Measurements from ENCODE around the gene KCTD4. TPM values are rescaled to one million over a fixed set of nuclear protein-coding genes. Genes with fewer than 3 reads are reported as not detected.
A peak's percentile ranks its signal among the peaks of the same experiment; 100 is the strongest.

The KCTD4 gene
- total and polyA plus RNA-seq, 2 donors (not counting 3 experiments of a cell fraction or from before 2014, with no cell fraction given): not detected

DNA sequence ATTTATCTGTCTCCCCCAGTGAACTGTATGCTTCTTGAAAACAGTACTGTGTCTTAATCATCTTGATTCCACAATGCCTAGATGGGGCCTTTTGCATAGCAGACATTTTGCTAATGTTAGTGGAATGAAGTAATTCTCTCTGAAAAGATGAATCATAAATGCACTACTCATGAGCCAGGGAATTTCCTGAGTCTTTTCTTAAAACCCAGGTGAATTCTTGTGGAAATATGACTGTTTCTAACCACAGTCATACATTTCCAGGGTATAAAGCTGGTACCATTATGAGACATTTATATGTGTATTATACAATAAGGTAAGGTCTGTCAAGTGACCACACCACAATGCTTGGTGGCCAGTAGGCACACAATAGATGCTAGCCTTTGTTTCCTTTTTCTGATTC, 5.5 kb upstream of the KCTD4 start:
- TF ChIP-seq, protein P1, sequence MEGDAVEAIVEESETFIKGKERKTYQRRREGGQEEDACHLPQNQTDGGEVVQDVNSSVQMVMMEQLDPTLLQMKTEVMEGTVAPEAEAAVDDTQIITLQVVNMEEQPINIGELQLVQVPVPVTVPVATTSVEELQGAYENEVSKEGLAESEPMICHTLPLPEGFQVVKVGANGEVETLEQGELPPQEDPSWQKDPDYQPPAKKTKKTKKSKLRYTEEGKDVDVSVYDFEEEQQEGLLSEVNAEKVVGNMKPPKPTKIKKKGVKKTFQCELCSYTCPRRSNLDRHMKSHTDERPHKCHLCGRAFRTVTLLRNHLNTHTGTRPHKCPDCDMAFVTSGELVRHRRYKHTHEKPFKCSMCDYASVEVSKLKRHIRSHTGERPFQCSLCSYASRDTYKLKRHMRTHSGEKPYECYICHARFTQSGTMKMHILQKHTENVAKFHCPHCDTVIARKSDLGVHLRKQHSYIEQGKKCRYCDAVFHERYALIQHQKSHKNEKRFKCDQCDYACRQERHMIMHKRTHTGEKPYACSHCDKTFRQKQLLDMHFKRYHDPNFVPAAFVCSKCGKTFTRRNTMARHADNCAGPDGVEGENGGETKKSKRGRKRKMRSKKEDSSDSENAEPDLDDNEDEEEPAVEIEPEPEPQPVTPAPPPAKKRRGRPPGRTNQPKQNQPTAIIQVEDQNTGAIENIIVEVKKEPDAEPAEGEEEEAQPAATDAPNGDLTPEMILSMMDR (IDR thresholded peaks at IDR 0.05; ENCODE audit: extremely low read depth in 1 of 2, insufficient read depth in 1 of 2, low read depth in 1 of 2, low read length in 2 of 2): no peak
- peak; percentile 90 for TF ChIP-seq FOS (IDR thresholded peaks at IDR 0.05; ENCODE audit: borderline replicate concordance, insufficient read depth, low read length)
- TF ChIP-seq, protein P2, sequence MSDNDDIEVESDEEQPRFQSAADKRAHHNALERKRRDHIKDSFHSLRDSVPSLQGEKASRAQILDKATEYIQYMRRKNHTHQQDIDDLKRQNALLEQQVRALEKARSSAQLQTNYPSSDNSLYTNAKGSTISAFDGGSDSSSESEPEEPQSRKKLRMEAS (IDR thresholded peaks at IDR 0.05; ENCODE audit: insufficient read depth, insufficient read length): no peak
- TF ChIP-seq JUN (IDR thresholded peaks at IDR 0.05; ENCODE audit: borderline replicate concordance, insufficient read depth, insufficient read length, low read depth): peak; percentile 89
- Histone ChIP-seq H4K20me1 (replicated peaks; ENCODE audit: control insufficient read depth, extremely low read depth, insufficient read depth, low read length) (no peaks in the 10 kb centered on the region), H3K27ac (ENCODE audit: insufficient read depth, low read depth, low read length) (peak overlapping the region; percentile 88), H3K9ac (replicated peaks; ENCODE audit: extremely low read depth, insufficient read depth, low read length) (peak overlapping the region; percentile 56), H3K4me3 (replicated peaks in 1 of 3; ENCODE audit: insufficient read depth in 1 of 3, low read depth in 1 of 3, low read length in 3 of 3) (no peak overlapping the region), H3K79me2 (ENCODE audit: control insufficient read depth, insufficient read depth, low read length) (no peaks in the 10 kb centered on the region), H3K36me3 (ENCODE audit: control insufficient read depth in 2 of 2, extremely low read depth in 1 of 2, insufficient read depth in 2 of 2, low read length in 2 of 2) (no peaks in the 10 kb centered on the region), H3K9me3 (replicated peaks; ENCODE audit: control insufficient read depth, insufficient read depth, low read length) (no peaks in the 10 kb centered on the region), H3K4me1 (ENCODE audit: control insufficient read depth, extremely low read depth, insufficient read depth, low read length) (peaks cover 23% of the 10 kb centered on the region), H3K4me2 (ENCODE audit: insufficient read depth, low read length) (peak overlapping the region; percentile 72), H3K27me3 (ENCODE audit: control insufficient read depth in 2 of 2, insufficient read depth in 2 of 2, low read length in 2 of 2) (no peaks in the 10 kb centered on the region), H3K9me1 (replicated peaks; ENCODE audit: control insufficient read depth, extremely low read depth, insufficient read depth, low read length) (no peaks in the 10 kb centered on the region), H2AFZ (ENCODE audit: low read depth, low read length) (no peak overlapping the region)
- dilution Hi-C loops (cut with MboI; ENCODE audit: extremely low pct_ligation_motif_present, low sequenced_read_pairs): no loop called here
- POLR2A ChIA-PET: no interaction called here
- no TSS peak for BruUV-seq (replicated peaks)
- intact Hi-C loops (cut with micrococcal nuclease): loop anchor here (5.0 kb wide), 1 partner anchor 84 kb away; the partner anchor contains the start of gene GTF2F2
- DNase-seq (ENCODE audit: low read depth, low spot score) (peak; percentile 84), FAIRE-seq (peak; percentile 79)
- CTCF ChIA-PET: interaction anchor here (1.0 to 2.6 kb wide), 5 partner anchors 13 to 160 kb away, joined by 3 to 7 read pairs (median 3); no protein-coding TSS in a partner anchor

DNA sequence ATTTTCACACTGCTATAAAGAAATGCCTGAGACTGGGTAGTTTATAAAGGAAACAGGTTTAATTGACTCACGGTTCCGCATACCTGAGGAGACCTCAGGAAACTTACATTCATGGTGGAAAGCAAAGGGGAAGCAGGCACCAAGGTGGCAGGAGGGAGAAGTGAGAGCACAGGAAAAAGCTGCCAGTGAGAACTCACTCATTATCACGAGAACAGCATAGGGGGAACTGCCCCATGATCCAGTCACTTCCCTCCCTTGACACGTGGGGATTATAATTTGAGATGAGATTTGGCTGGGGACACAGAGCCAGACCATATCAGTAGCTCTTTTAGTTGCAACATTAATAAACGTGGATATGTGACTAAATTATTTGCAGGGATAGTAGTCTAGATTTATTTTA, 4.3 kb upstream of the KCTD4 start:
- no peak overlapping the region for H3K9ac ChIP-seq (replicated peaks; ENCODE audit: extremely low read depth, insufficient read depth, low read length)
- no TSS peak for BruUV-seq (replicated peaks)
- CTCF ChIA-PET: interaction anchor here (0.9 to 1.4 kb wide), 4 partner anchors 12 to 158 kb away, joined by 3 to 4 read pairs (median 3); no protein-coding TSS in a partner anchor
- no peak overlapping the region for H2AFZ ChIP-seq (ENCODE audit: low read depth, low read length)
- no peaks in the 10 kb centered on the region for H3K36me3 ChIP-seq (ENCODE audit: control insufficient read depth in 2 of 2, extremely low read depth in 1 of 2, insufficient read depth in 2 of 2, low read length in 2 of 2)
- H3K27ac ChIP-seq (ENCODE audit: insufficient read depth, low read depth, low read length): no peak overlapping the region
- H3K4me1 ChIP-seq (ENCODE audit: control insufficient read depth, extremely low read depth, insufficient read depth, low read length): peaks cover 30% of the 10 kb centered on the region
- H3K9me3 ChIP-seq (replicated peaks; ENCODE audit: control insufficient read depth, insufficient read depth, low read length): no peaks in the 10 kb centered on the region
- dilution Hi-C loops (cut with MboI; ENCODE audit: extremely low pct_ligation_motif_present, low sequenced_read_pairs): no loop called here
- DNase-seq (ENCODE audit: low read depth, low spot score) (peak; percentile 9), FAIRE-seq (no peak)
- H3K79me2 ChIP-seq (ENCODE audit: control insufficient read depth, insufficient read depth, low read length): no peaks in the 10 kb centered on the region
- H3K4me2 ChIP-seq (ENCODE audit: insufficient read depth, low read length): no peak overlapping the region
- no peaks in the 10 kb centered on the region for H3K27me3 ChIP-seq (ENCODE audit: control insufficient read depth in 2 of 2, insufficient read depth in 2 of 2, low read length in 2 of 2)
- intact Hi-C loops (cut with micrococcal nuclease): loop anchor here (5.0 kb wide), 1 partner anchor 83 kb away; the partner anchor contains the start of gene GTF2F2
- POLR2A ChIA-PET: no interaction called here
- no peak overlapping the region for H3K4me3 ChIP-seq (replicated peaks in 1 of 3; ENCODE audit: insufficient read depth in 1 of 3, low read depth in 1 of 3, low read length in 3 of 3)
- no peaks in the 10 kb centered on the region for H3K9me1 ChIP-seq (replicated peaks; ENCODE audit: control insufficient read depth, extremely low read depth, insufficient read depth, low read length)
- TF ChIP-seq POLR2AphosphoS5 (IDR thresholded peaks at IDR 0.05; ENCODE audit: insufficient read depth, low read depth, low read length): no peak
- TF ChIP-seq EZH2 (IDR thresholded peaks at IDR 0.05; ENCODE audit: borderline replicate concordance, low read depth, low read length, severe bottlenecking): no peak
- no peak for TF ChIP-seq FOS (IDR thresholded peaks at IDR 0.05; ENCODE audit: borderline replicate concordance, insufficient read depth, low read length)
- TF ChIP-seq, protein P2 (IDR thresholded peaks at IDR 0.05; ENCODE audit: insufficient read depth, insufficient read length): no peak
- TF ChIP-seq GATA2 (IDR thresholded peaks at IDR 0.05; ENCODE audit: insufficient read depth, insufficient read length, low read depth, low read length): no peak
- TF ChIP-seq JUN (IDR thresholded peaks at IDR 0.05; ENCODE audit: borderline replicate concordance, insufficient read depth, insufficient read length, low read depth): no peak
- TF ChIP-seq, protein P1 (IDR thresholded peaks at IDR 0.05; ENCODE audit: extremely low read depth in 1 of 2, insufficient read depth in 1 of 2, low read depth in 1 of 2, low read length in 2 of 2): no peak
- no peak for TF ChIP-seq MYC (IDR thresholded peaks at IDR 0.05; ENCODE audit: low read depth, low read length)
- TF ChIP-seq POLR2A (IDR thresholded peaks at IDR 0.05; ENCODE audit: low read depth, low read length): no peak
- H4K20me1 ChIP-seq (replicated peaks; ENCODE audit: control insufficient read depth, extremely low read depth, insufficient read depth, low read length): no peaks in the 10 kb centered on the region
